HPDE6-E6E7 (cell line): ENCODE results near the gene MEIS1.

Experiments used
- DNase-seq: peaks from one replicate; pipeline ENCODE4 v3.0.0; 2011; ENCODE audit warnings: missing footprints; ENCODE audit errors: extremely low spot score

MEIS1 gene

GRCh38 chr2:66443979-66444861 is 9.3 kb downstream of the MEIS1 start:
- no peak for DNase-seq

GRCh38 chr2:66445076-66445924 is 10.4 kb downstream of the MEIS1 start:
- DNase-seq, result no peak

GRCh38 chr2:66445925-66446871 is 11.3 kb downstream of the MEIS1 start:
- no peak for DNase-seq

GRCh38 chr2:66446941-66447340 is 12.0 kb downstream of the MEIS1 start:
- no peak for DNase-seq

- DNase-seq, result no peak
Measured at GRCh38 chr2:66447677-66448076, 12.8 kb downstream of the MEIS1 start.

GRCh38 chr2:66448136-66448991 is 13.4 kb downstream of the MEIS1 start:
- DNase-seq, result no peak

- no peak for DNase-seq
Measured at GRCh38 chr2:66452214-66452613, 17.3 kb downstream of the MEIS1 start.

GRCh38 chr2:66452917-66453316 is 18.0 kb downstream of the MEIS1 start:
- DNase-seq, result no peak

GRCh38 chr2:66455490-66455889 is 20.6 kb downstream of the MEIS1 start:
- no peak for DNase-seq

- DNase-seq, result no peak
Measured at GRCh38 chr2:66456183-66457041, 21.5 kb downstream of the MEIS1 start.

GRCh38 chr2:66457545-66457944 is 22.6 kb downstream of the MEIS1 start:
- no peak for DNase-seq

GRCh38 chr2:66460031-66460430 is 25.1 kb downstream of the MEIS1 start:
- no peak for DNase-seq

GRCh38 chr2:66461001-66461663 is 26.2 kb downstream of the MEIS1 start:
- DNase-seq, result no peak

- no peak for DNase-seq
Measured at GRCh38 chr2:66461664-66462500, 27.0 kb downstream of the MEIS1 start.

GRCh38 chr2:66462501-66462825 is 27.5 kb downstream of the MEIS1 start:
- DNase-seq, result no peak

GRCh38 chr2:66463206-66463755 is 28.4 kb downstream of the MEIS1 start:
- no peak for DNase-seq

- DNase-seq, result no peak
Measured at GRCh38 chr2:66464930-66465637, 30.2 kb downstream of the MEIS1 start.
